ENCODE data around the gene BTN3A1. TPM values are rescaled to one million over a fixed set of nuclear protein-coding genes. Genes with fewer than 3 reads are reported as not detected.

BTN3A1 gene
- total and polyA plus RNA-seq, 2 of the 8 experiments (the other 6 are each of a cell fraction or from before 2014, with no cell fraction given) = 4.7 to 5.6 TPM

GRCh38 chr6:26385734-26386125 lies 16.3 kb upstream of the BTN3A1 start:
- Histone ChIP-seq H3K18ac (ENCODE audit: extremely low read depth, low read length) (no peak overlapping the region), H3K9me3 (ENCODE audit: insufficient read depth in 2 of 2, low read depth in 1 of 2, low read length in 1 of 2) (no peaks in the 10 kb centered on the region), H4K5ac (ENCODE audit: insufficient read length, low read depth, low read length) (no peak overlapping the region), H3K79me1 (ENCODE audit: low read depth, low read length) (peaks cover 3% of the 10 kb centered on the region), H3K4me2 (ENCODE audit: insufficient read depth in 1 of 2, low read depth in 2 of 2, low read length in 2 of 2) (no peak overlapping the region), H2BK12ac (ENCODE audit: low read depth, low read length) (no peak overlapping the region), H3K27me3 (replicated peaks in 1 of 4; ENCODE audit: control insufficient read depth in 3 of 4, extremely low read depth in 1 of 4, insufficient read depth in 3 of 4, low read length in 3 of 4) (no peaks in the 10 kb centered on the region), H4K8ac (ENCODE audit: extremely low read depth, insufficient read depth, low read length) (no peak overlapping the region), H3K23ac (ENCODE audit: insufficient read length) (no peak overlapping the region), H3K56ac (replicated peaks; ENCODE audit: insufficient read length, low read depth, low read length) (no peak overlapping the region), H3K4me3 (ENCODE audit: extremely low read depth in 1 of 4, insufficient read depth in 2 of 4, low read depth in 3 of 4, low read length in 4 of 4) (no peak overlapping the region), H3K27ac (ENCODE audit: low read depth, low read length) (no peak overlapping the region), H3K79me2 (ENCODE audit: control insufficient read depth in 1 of 2, insufficient read depth in 2 of 2, low read length in 2 of 2) (no peaks in the 10 kb centered on the region), H3K4ac (replicated peaks; ENCODE audit: insufficient read length, low read depth, low read length) (no peak overlapping the region), H2BK20ac (ENCODE audit: low read length) (no peak overlapping the region), H2BK120ac (replicated peaks; ENCODE audit: low read depth, low read length) (no peak overlapping the region), H2AFZ (ENCODE audit: low read length) (no peak overlapping the region), H3K9ac (replicated peaks in 1 of 4; ENCODE audit: extremely low read depth in 1 of 4, low read depth in 3 of 4, low read length in 3 of 4) (no peak overlapping the region), H3K14ac (ENCODE audit: insufficient read length) (no peak overlapping the region), H2BK5ac (ENCODE audit: low read depth, low read length) (no peak overlapping the region), H2BK15ac (ENCODE audit: low read length) (no peak overlapping the region), H3K36me3 (ENCODE audit: control insufficient read depth in 2 of 4, insufficient read depth in 4 of 4, low read length in 3 of 4) (peaks cover 0 to 9% (median 8%) of the 10 kb centered on the region in 4 experiments; a peak in 7 of 8 replicates), H2AK5ac (ENCODE audit: low read depth, low read length) (no peak overlapping the region), H3K4me1 (replicated peaks in 1 of 4; ENCODE audit: control insufficient read depth in 3 of 4, insufficient read depth in 4 of 4, low read length in 3 of 4) (peaks cover 0 to 8% (median 7%) of the 10 kb centered on the region in 4 experiments; a peak in 6 of 7 replicates), H4K91ac (replicated peaks; ENCODE audit: insufficient read length, low read length) (no peak overlapping the region), H3K23me2 (ENCODE audit: low read depth, low read length) (no peaks in the 10 kb centered on the region; the same call in 1 of the 2 replicates), H4K20me1 (replicated peaks in 1 of 2; ENCODE audit: control insufficient read depth in 1 of 2, insufficient read depth in 2 of 2, low read length in 2 of 2) (no peaks in the 10 kb centered on the region)
- no peak for TF ChIP-seq POLR2A (IDR thresholded peaks at IDR 0.05; ENCODE audit: control extremely low read depth in 1 of 2, low read depth in 2 of 2, low read length in 2 of 2)
- no peak for TF ChIP-seq BCL11A (IDR thresholded peaks at IDR 0.05; ENCODE audit: low read depth in 2 of 2, low read length in 2 of 2)
- no peak for TF ChIP-seq TAF1 (IDR thresholded peaks at IDR 0.05; ENCODE audit: low read depth, low read length)
- no peak for TF ChIP-seq CEBPB (IDR thresholded peaks at IDR 0.05; ENCODE audit: low read depth, low read length)
- TF ChIP-seq SP2 (IDR thresholded peaks at IDR 0.05; ENCODE audit: low read length) = no peak
- DNase-seq (ENCODE audit: low read depth in 1 of 2, low spot score in 2 of 2) (no peak), FAIRE-seq (no peak)
- POLR2A ChIA-PET (ENCODE audit: partially characterized antibody) = interaction anchor here (1.3 kb wide), 1 partner anchor 11 kb away, joined by 3 read pairs; no protein-coding TSS in a partner anchor
- CTCF ChIA-PET (ENCODE audit: partially characterized antibody) = no interaction called here
- WGBS, 2 experiments (ENCODE audit: extremely low coverage in 1 of 2, insufficient coverage in 1 of 2, insufficient read length in 1 of 2, insufficient replicate concordance in 2 of 2, low coverage in 1 of 2, low lambda C conversion rate in 2 of 2, missing lambda C conversion rate in 1 of 2) = 92% methylated on average over 9 of the region's 9 CpGs; no CpG with 5 or more reads in 1 of the 2 experiments

Data from H1 (cell line).